ENCODE data around the gene PRELID3B. TPM values are rescaled to one million over a fixed set of nuclear protein-coding genes. Genes with fewer than 3 reads are reported as not detected.

PRELID3B gene
- total and polyA plus RNA-seq, 2 of the 8 experiments (the other 6 are each of a cell fraction or from before 2014, with no cell fraction given), result 8.1 to 50.5 TPM

GRCh38 chr20:59002388-59002787 is 40.2 kb downstream of the PRELID3B start:
- Histone ChIP-seq H4K5ac (ENCODE audit: insufficient read length, low read depth, low read length) (no peak overlapping the region), H3K23me2 (ENCODE audit: low read depth, low read length) (peaks cover 1% of the 10 kb centered on the region; the same call in 1 of the 2 replicates), H3K4ac (replicated peaks; ENCODE audit: insufficient read length, low read depth, low read length) (no peak overlapping the region), H3K27ac (ENCODE audit: low read depth, low read length) (no peak overlapping the region), H3K79me1 (ENCODE audit: low read depth, low read length) (no peaks in the 10 kb centered on the region), H4K91ac (replicated peaks; ENCODE audit: insufficient read length, low read length) (no peak overlapping the region), H2BK20ac (ENCODE audit: low read length) (no peak overlapping the region), H3K23ac (ENCODE audit: insufficient read length) (no peak overlapping the region), H3K9ac (replicated peaks in 1 of 4; ENCODE audit: extremely low read depth in 1 of 4, low read depth in 3 of 4, low read length in 3 of 4) (no peak overlapping the region), H3K56ac (replicated peaks; ENCODE audit: insufficient read length, low read depth, low read length) (no peak overlapping the region), H3K9me3 (ENCODE audit: insufficient read depth in 2 of 2, low read depth in 1 of 2, low read length in 1 of 2) (no peaks in the 10 kb centered on the region), H3K4me1 (replicated peaks in 1 of 4; ENCODE audit: control insufficient read depth in 3 of 4, insufficient read depth in 4 of 4, low read length in 3 of 4) (peaks cover 0 to 4% (median 3%) of the 10 kb centered on the region in 4 experiments; a peak in 2 of 7 replicates), H2AFZ (ENCODE audit: low read length) (no peak overlapping the region), H2BK5ac (ENCODE audit: low read depth, low read length) (no peak overlapping the region), H3K14ac (ENCODE audit: insufficient read length) (no peak overlapping the region), H2AK5ac (ENCODE audit: low read depth, low read length) (no peak overlapping the region), H3K4me2 (ENCODE audit: insufficient read depth in 1 of 2, low read depth in 2 of 2, low read length in 2 of 2) (no peak overlapping the region), H2BK120ac (replicated peaks; ENCODE audit: low read depth, low read length) (no peak overlapping the region), H3K18ac (ENCODE audit: extremely low read depth, low read length) (no peak overlapping the region), H4K20me1 (replicated peaks in 1 of 2; ENCODE audit: control insufficient read depth in 1 of 2, insufficient read depth in 2 of 2, low read length in 2 of 2) (peaks cover 0 to 6% of the 10 kb centered on the region in 2 experiments), H4K8ac (ENCODE audit: extremely low read depth, insufficient read depth, low read length) (no peak overlapping the region), H3K4me3 (ENCODE audit: extremely low read depth in 1 of 4, insufficient read depth in 2 of 4, low read depth in 3 of 4, low read length in 4 of 4) (no peak overlapping the region), H3K36me3 (ENCODE audit: control insufficient read depth in 2 of 4, insufficient read depth in 4 of 4, low read length in 3 of 4) (no peaks in the 10 kb centered on the region; a peak in 1 of 8 replicates), H2BK15ac (ENCODE audit: low read length) (no peak overlapping the region), H2BK12ac (ENCODE audit: low read depth, low read length) (no peak overlapping the region), H3K79me2 (ENCODE audit: control insufficient read depth in 1 of 2, insufficient read depth in 2 of 2, low read length in 2 of 2) (no peaks in the 10 kb centered on the region), H3K27me3 (replicated peaks in 1 of 4; ENCODE audit: control insufficient read depth in 3 of 4, extremely low read depth in 1 of 4, insufficient read depth in 3 of 4, low read length in 3 of 4) (peaks cover 0 to 2% (median under 1%) of the 10 kb centered on the region in 4 experiments; a peak in 1 of 7 replicates)
- no peak for DNase-seq (ENCODE audit: low read depth in 1 of 2, low spot score in 2 of 2)
- 85% methylated on average over 5 of the region's 8 CpGs; no CpG with 5 or more reads in 1 of the 2 experiments for WGBS, 2 experiments (ENCODE audit: extremely low coverage in 1 of 2, insufficient coverage in 1 of 2, insufficient read length in 1 of 2, insufficient replicate concordance in 2 of 2, low coverage in 1 of 2, low lambda C conversion rate in 2 of 2, missing lambda C conversion rate in 1 of 2)
- FAIRE-seq, result no peak
- CTCF ChIA-PET (ENCODE audit: partially characterized antibody), result interaction anchor here (0.6 to 0.8 kb wide), 2 partner anchors 8 to 219 kb away, joined by 4 to 5 read pairs; no protein-coding TSS in a partner anchor
- POLR2A ChIA-PET (ENCODE audit: partially characterized antibody), result interaction anchor here (2.0 kb wide), 1 partner anchor 9 kb away, joined by 6 read pairs; no protein-coding TSS in a partner anchor
- TF ChIP-seq POLR2A (IDR thresholded peaks at IDR 0.05; ENCODE audit: control extremely low read depth in 1 of 2, low read depth in 2 of 2, low read length in 2 of 2) (no peak), CREB1 (IDR thresholded peaks at IDR 0.05) (no peak), GABPA (IDR thresholded peaks at IDR 0.05; ENCODE audit: borderline replicate concordance, insufficient read depth, low read length) (no peak), JUN (IDR thresholded peaks at IDR 0.05; ENCODE audit: low read depth, low read length) (no peak), CHD1 (IDR thresholded peaks at IDR 0.05; ENCODE audit: low read depth, low read length) (no peak), ASH2L (IDR thresholded peaks at IDR 0.05; ENCODE audit: low read length) (no peak), TAF1 (IDR thresholded peaks at IDR 0.05; ENCODE audit: low read depth, low read length) (no peak), GTF2F1 (IDR thresholded peaks at IDR 0.05; ENCODE audit: borderline replicate concordance, low read depth, low read length) (no peak), KDM4A (IDR thresholded peaks at IDR 0.05; ENCODE audit: low read depth, low read length, severe bottlenecking) (no peak), SIX5 (IDR thresholded peaks at IDR 0.05; ENCODE audit: low read depth, low read length) (no peak), KDM1A (IDR thresholded peaks at IDR 0.05; ENCODE audit: borderline replicate concordance, low read length) (no peak), NANOG (IDR thresholded peaks at IDR 0.05; ENCODE audit: insufficient read depth, low read depth, low read length, poor library complexity, severe bottlenecking) (no peak), SP4 (IDR thresholded peaks at IDR 0.05; ENCODE audit: low read length) (no peak), TEAD4 (IDR thresholded peaks at IDR 0.05; ENCODE audit: low read depth, low read length) (no peak)
- TF ChIP-seq, protein P1, sequence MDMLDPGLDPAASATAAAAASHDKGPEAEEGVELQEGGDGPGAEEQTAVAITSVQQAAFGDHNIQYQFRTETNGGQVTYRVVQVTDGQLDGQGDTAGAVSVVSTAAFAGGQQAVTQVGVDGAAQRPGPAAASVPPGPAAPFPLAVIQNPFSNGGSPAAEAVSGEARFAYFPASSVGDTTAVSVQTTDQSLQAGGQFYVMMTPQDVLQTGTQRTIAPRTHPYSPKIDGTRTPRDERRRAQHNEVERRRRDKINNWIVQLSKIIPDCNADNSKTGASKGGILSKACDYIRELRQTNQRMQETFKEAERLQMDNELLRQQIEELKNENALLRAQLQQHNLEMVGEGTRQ (IDR thresholded peaks at IDR 0.05; ENCODE audit: low read length), result no peak
